ENCODE data around the gene BABAM2. TPM values are rescaled to one million over a fixed set of nuclear protein-coding genes. Genes with fewer than 3 reads are reported as not detected.

Gene BABAM2
- total and polyA plus RNA-seq, 9 of the 15 experiments (the other 6 are each of a cell fraction or from before 2014, with no cell fraction given) = 10.9 to 37.4 (median 25.6) TPM

DNA sequence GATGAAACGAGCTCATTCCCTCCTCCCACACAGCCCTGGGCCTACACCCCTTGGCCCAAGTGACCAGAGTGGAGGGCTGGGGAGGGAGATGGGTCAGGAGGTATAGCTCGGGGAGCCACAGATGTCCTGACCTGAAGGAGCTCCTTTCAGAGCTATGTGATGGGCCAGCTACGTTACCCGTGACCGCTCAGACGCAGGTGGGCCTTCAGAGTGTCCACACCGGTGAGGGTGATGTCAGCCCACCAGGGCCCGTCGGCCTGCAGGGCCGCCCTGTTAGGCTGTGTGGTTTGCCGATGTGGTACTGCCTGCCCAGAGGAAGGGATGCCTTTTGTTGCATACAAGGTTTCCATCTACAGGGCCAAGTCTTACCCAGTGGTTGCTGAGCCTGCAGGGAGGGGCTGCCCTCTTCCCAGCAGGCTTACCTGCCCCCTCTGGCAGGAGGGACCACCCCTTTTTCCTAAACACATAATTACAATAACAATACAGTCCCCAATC lies 460.3 kb downstream of the BABAM2 start (continued):
- TF ChIP-seq, protein P1, sequence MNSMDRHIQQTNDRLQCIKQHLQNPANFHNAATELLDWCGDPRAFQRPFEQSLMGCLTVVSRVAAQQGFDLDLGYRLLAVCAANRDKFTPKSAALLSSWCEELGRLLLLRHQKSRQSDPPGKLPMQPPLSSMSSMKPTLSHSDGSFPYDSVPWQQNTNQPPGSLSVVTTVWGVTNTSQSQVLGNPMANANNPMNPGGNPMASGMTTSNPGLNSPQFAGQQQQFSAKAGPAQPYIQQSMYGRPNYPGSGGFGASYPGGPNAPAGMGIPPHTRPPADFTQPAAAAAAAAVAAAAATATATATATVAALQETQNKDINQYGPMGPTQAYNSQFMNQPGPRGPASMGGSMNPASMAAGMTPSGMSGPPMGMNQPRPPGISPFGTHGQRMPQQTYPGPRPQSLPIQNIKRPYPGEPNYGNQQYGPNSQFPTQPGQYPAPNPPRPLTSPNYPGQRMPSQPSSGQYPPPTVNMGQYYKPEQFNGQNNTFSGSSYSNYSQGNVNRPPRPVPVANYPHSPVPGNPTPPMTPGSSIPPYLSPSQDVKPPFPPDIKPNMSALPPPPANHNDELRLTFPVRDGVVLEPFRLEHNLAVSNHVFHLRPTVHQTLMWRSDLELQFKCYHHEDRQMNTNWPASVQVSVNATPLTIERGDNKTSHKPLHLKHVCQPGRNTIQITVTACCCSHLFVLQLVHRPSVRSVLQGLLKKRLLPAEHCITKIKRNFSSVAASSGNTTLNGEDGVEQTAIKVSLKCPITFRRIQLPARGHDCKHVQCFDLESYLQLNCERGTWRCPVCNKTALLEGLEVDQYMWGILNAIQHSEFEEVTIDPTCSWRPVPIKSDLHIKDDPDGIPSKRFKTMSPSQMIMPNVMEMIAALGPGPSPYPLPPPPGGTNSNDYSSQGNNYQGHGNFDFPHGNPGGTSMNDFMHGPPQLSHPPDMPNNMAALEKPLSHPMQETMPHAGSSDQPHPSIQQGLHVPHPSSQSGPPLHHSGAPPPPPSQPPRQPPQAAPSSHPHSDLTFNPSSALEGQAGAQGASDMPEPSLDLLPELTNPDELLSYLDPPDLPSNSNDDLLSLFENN (IDR thresholded peaks at IDR 0.05; ENCODE audit: low read depth in 2 of 2, low read length in 2 of 2) = no peak

DNA sequence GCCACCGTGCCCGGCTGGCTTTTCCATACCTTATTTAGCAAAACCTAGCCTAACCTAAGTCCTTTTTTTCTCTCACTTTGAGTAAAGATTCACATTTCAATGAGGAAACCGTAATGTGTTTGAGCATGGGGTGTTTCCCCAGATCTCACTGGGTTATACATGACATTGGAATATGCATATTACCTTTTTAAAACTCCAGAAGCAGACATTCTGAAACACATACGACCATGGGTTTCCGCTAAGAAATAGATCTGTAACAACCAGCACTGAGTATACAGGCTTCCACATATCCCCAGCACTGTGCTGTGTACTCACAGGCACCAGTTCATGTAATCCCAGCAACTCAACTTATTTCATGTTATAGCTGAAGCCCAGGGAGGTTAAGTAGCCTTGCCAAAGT lies 461.1 kb downstream of the BABAM2 start:
- no peaks in the 10 kb centered on the region for H3K79me2 ChIP-seq (ENCODE audit: control insufficient read depth, insufficient read depth, low read length)
- intact Hi-C loops (cut with micrococcal nuclease) = no loop called here
- no peak overlapping the region for H3K4me3 ChIP-seq
- no peaks in the 10 kb centered on the region for H3K27me3 ChIP-seq (ENCODE audit: control insufficient read depth in 2 of 2, insufficient read depth in 2 of 2, low read length in 2 of 2)
- DNase-seq (ENCODE audit: extremely low read depth in 1 of 4, low spot score in 3 of 4) = no peak
- in situ Hi-C loops (cut with MboI) = no loop called here
- H3K9me1 ChIP-seq (ENCODE audit: control insufficient read depth, insufficient read depth, low read length) = no peaks in the 10 kb centered on the region
- no peak overlapping the region for H3K4me2 ChIP-seq (ENCODE audit: insufficient read depth, low read length)
- H3K36me3 ChIP-seq (ENCODE audit: control insufficient read depth, insufficient read depth, low read length) = no peaks in the 10 kb centered on the region
- H2AFZ ChIP-seq (ENCODE audit: low read depth, low read length) = no peak overlapping the region
- ATAC-seq = no peak
- no peak overlapping the region for H3K27ac ChIP-seq (ENCODE audit: extremely low read depth, low read depth, low read length)
- H4K20me1 ChIP-seq (replicated peaks; ENCODE audit: control insufficient read depth, insufficient read depth, low read length) = no peaks in the 10 kb centered on the region
- H3K4me1 ChIP-seq (replicated peaks in 1 of 2; ENCODE audit: control insufficient read depth in 2 of 2, insufficient read depth in 2 of 2, low read length in 2 of 2) = peaks cover 20 to 54% of the 10 kb centered on the region in 2 experiments
- ChIA-PET CTCF (ENCODE audit: low intra/inter-chr PET ratio) (no interaction called here), POLR2A (interaction anchor here (1.0 to 1.1 kb wide), 2 partner anchors 9 to 18 kb away, joined by 3 read pairs; no protein-coding TSS in a partner anchor)
- H3K9me3 ChIP-seq (replicated peaks; ENCODE audit: control insufficient read depth, insufficient read depth, low read depth, low read length) = no peaks in the 10 kb centered on the region
- H3K9ac ChIP-seq (ENCODE audit: insufficient read depth in 1 of 2, low read depth in 2 of 2, low read length in 2 of 2) = no peak overlapping the region
- WGBS (ENCODE audit: insufficient coverage, low coverage, missing lambda C conversion rate) = 59% methylated on average over 5 of the region's 5 CpGs
- FAIRE-seq = no peak
- BruUV-seq (replicated peaks) = no TSS peak
- TF ChIP-seq ZNF212 (CRISPR knock-in tag; IDR thresholded peaks at IDR 0.05) = no peak
- TF ChIP-seq SMARCA5 (IDR thresholded peaks at IDR 0.05) = no peak
- TF ChIP-seq MED1 (CRISPR knock-in tag; IDR thresholded peaks at IDR 0.05; ENCODE audit: borderline replicate concordance) = no peak
- TF ChIP-seq, protein P2, sequence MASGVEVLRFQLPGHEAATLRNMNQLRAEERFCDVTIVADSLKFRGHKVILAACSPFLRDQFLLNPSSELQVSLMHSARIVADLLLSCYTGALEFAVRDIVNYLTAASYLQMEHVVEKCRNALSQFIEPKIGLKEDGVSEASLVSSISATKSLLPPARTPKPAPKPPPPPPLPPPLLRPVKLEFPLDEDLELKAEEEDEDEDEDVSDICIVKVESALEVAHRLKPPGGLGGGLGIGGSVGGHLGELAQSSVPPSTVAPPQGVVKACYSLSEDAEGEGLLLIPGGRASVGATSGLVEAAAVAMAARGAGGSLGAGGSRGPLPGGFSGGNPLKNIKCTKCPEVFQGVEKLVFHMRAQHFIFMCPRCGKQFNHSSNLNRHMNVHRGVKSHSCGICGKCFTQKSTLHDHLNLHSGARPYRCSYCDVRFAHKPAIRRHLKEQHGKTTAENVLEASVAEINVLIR (CRISPR knock-in tag; IDR thresholded peaks at IDR 0.05) = no peak
- no peak for TF ChIP-seq U2AF1 (optimal IDR thresholded peaks at IDR 0.05; ENCODE audit: low read depth, low read length)
- TF ChIP-seq ZC3H4 (CRISPR knock-in tag; IDR thresholded peaks at IDR 0.05; ENCODE audit: borderline replicate concordance) = no peak
- TF ChIP-seq ZNF174 (CRISPR knock-in tag; IDR thresholded peaks at IDR 0.05) = no peak
- no peak for TF ChIP-seq BHLHE40 (IDR thresholded peaks at IDR 0.05; ENCODE audit: low read length)
- TF ChIP-seq, protein P3, sequence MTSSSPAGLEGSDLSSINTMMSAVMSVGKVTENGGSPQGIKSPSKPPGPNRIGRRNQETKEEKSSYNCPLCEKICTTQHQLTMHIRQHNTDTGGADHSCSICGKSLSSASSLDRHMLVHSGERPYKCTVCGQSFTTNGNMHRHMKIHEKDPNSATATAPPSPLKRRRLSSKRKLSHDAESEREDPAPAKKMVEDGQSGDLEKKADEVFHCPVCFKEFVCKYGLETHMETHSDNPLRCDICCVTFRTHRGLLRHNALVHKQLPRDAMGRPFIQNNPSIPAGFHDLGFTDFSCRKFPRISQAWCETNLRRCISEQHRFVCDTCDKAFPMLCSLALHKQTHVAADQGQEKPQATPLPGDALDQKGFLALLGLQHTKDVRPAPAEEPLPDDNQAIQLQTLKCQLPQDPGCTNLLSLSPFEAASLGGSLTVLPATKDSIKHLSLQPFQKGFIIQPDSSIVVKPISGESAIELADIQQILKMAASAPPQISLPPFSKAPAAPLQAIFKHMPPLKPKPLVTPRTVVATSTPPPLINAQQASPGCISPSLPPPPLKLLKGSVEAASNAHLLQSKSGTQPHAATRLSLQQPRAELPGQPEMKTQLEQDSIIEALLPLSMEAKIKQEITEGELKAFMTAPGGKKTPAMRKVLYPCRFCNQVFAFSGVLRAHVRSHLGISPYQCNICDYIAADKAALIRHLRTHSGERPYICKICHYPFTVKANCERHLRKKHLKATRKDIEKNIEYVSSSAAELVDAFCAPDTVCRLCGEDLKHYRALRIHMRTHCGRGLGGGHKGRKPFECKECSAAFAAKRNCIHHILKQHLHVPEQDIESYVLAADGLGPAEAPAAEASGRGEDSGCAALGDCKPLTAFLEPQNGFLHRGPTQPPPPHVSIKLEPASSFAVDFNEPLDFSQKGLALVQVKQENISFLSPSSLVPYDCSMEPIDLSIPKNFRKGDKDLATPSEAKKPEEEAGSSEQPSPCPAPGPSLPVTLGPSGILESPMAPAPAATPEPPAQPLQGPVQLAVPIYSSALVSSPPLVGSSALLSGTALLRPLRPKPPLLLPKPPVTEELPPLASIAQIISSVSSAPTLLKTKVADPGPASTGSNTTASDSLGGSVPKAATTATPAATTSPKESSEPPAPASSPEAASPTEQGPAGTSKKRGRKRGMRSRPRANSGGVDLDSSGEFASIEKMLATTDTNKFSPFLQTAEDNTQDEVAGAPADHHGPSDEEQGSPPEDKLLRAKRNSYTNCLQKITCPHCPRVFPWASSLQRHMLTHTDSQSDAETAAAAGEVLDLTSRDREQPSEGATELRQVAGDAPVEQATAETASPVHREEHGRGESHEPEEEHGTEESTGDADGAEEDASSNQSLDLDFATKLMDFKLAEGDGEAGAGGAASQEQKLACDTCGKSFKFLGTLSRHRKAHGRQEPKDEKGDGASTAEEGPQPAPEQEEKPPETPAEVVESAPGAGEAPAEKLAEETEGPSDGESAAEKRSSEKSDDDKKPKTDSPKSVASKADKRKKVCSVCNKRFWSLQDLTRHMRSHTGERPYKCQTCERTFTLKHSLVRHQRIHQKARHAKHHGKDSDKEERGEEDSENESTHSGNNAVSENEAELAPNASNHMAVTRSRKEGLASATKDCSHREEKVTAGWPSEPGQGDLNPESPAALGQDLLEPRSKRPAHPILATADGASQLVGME (CRISPR knock-in tag; IDR thresholded peaks at IDR 0.05) = no peak
- TF ChIP-seq ZNF668 (CRISPR knock-in tag; IDR thresholded peaks at IDR 0.05) = no peak
